Mammary epithelial cell (primary cell): ENCODE data around the gene PAM16.

Source experiments
- EZH2 ChIP-seq: IDR thresholded peaks from 2 replicates; pipeline ENCODE4 v1.6.1; 2012; ENCODE audit warnings: low read length, inconsistent platforms, borderline replicate concordance
- TF ChIP-seq, protein P1 (sequence below), 2 donors: IDR thresholded peaks in 1 of 2; conservative IDR thresholded peaks in 1 of 2; 2 replicates each; pipeline ENCODE4 v1.5.1; 2011 to 2012; ENCODE audit warnings: inconsistent platforms in 2 of 2, low read length in 2 of 2, mild to moderate bottlenecking in 2 of 2, control low read depth in 1 of 2, low read depth in 1 of 2; ENCODE audit not compliant: insufficient read depth in 1 of 2; ENCODE audit errors: extremely low read depth in 1 of 2

- TF ChIP-seq, protein P1, sequence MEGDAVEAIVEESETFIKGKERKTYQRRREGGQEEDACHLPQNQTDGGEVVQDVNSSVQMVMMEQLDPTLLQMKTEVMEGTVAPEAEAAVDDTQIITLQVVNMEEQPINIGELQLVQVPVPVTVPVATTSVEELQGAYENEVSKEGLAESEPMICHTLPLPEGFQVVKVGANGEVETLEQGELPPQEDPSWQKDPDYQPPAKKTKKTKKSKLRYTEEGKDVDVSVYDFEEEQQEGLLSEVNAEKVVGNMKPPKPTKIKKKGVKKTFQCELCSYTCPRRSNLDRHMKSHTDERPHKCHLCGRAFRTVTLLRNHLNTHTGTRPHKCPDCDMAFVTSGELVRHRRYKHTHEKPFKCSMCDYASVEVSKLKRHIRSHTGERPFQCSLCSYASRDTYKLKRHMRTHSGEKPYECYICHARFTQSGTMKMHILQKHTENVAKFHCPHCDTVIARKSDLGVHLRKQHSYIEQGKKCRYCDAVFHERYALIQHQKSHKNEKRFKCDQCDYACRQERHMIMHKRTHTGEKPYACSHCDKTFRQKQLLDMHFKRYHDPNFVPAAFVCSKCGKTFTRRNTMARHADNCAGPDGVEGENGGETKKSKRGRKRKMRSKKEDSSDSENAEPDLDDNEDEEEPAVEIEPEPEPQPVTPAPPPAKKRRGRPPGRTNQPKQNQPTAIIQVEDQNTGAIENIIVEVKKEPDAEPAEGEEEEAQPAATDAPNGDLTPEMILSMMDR (conservative IDR thresholded peaks at IDR 0.05 in 1 of 2, IDR thresholded peaks at IDR 0.05 in 1 of 2; ENCODE audit: extremely low read depth in 1 of 2, insufficient read depth in 1 of 2, low read depth in 1 of 2, low read length in 2 of 2), result no peak
- no peak for TF ChIP-seq EZH2
Measured at GRCh38 chr16:4373909-4374742, 23.0 kb upstream of the PAM16 start.
